Measurements from ENCODE around the gene MRC1.

The MRC1 gene

DNA sequence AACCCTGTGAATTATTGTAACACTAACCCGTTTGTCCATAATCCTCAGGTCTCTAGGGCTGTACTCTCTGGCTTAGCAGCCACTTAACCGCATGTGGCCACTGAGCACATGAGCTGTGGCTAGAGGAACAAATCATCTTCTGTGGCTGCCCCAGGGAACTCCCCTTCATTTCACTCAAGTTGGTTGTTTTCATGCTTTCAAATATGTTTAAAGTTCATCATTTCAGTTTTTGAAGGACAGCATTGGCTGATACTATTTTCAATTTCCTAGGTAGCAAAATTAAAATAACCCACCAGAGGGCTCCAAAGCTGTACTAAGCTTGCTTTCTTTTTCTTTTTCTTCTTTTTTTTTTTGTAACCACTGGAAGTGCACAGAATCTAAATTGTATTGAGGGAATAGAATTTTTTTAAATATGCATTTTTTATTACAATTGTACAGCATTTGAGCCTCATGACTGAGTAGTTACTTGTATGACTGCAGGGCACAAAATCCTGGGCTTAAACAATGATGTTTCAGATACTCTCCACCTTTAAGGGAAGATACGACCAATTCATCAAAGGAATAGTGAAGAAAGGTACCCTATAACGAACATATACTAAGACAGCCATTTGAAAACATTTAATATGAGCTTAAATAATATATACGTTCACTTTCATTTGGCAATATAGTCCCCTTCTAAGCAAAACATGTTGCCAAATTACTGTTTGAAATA, 38.6 kb downstream of the MRC1 start:
- DNase-seq (ENCODE audit: low read depth in 2 of 2): no peak

- no peak for DNase-seq (ENCODE audit: low read depth in 2 of 2)
Measured at GRCh38 chr10:17848646-17849045, 39.5 kb downstream of the MRC1 start.

DNA sequence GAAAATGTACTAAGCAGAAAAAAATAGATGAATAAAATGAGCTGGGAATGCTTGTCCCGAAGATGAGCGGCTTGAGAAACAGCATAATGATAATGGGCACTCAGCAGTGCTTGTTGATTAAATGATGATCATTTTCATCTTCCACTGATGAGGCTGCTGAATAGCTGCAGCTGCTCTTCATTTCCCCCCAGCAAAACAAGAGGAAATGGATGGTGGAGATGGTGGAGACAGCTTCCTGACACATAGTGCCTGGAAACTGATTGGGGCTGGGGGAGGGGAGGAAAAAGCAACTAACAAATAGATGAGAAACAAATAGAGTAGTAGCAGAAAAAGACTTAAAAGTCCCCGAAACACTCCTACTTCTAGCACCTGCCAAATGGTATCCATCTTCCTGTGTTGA, 41.4 kb downstream of the MRC1 start:
- no peak for DNase-seq (ENCODE audit: low read depth in 2 of 2)

GRCh38 chr10:17851611-17852010, 42.5 kb downstream of the MRC1 start:
- no peak for DNase-seq (ENCODE audit: low read depth in 2 of 2)

DNA sequence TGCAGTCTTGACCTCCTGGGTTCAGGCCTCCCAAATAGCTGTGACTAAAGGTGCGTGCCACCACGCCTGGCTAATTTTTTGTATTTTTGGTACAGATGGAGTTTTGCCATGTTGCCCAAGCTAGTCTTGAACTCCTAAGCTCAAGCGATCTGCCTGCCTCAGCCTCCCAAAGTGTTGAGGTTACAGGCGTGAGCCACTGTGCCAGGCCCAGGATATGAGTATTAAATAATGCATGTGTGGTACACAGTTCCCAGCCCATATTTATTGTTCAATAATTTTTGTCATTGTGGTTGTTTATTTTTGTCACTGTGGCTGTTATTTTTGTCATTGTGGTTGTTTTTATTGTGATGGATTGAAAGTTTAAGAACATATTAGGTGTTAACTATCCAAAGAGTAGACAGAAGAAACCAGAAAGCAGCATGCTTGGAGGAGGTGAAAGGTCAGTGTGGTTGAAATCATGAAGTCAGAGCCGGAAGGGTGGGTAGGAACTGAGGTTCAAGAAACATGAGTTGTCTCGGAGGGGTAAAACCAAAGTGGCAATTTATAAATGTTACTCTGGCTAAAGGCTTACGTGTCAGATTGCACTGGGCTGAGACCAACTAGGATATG, 45.0 kb downstream of the MRC1 start:
- no peak for DNase-seq (ENCODE audit: low read depth in 2 of 2)

- DNase-seq (ENCODE audit: low read depth in 2 of 2): no peak
Measured at GRCh38 chr10:17857040-17857439, 47.9 kb downstream of the MRC1 start.

GRCh38 chr10:17859492-17860156, 50.5 kb downstream of the MRC1 start:
- no peak for DNase-seq (ENCODE audit: low read depth in 2 of 2)

- no peak for DNase-seq (ENCODE audit: low read depth in 2 of 2)
Measured at GRCh38 chr10:17861760-17862159, 52.6 kb downstream of the MRC1 start.

DNA sequence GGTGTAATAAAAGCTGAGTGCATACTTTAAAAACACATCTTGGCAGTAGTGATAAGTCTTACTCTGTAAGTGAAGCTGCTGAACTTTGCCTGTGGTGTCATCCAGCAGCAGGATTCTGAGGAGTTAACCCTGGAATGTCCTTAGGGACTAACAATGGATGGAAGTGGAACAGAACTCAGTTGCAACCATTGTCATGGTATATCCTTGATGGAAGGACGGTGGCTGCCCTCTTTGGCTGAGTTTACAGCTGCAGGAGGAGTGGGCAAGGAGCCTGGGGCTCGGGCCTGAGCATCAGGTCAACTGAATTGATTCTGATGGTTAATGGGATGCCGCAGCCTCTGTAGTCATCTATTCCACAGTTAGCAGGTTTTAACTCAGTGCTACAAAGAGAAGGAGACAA, 56.2 kb downstream of the MRC1 start:
- no peak for DNase-seq (ENCODE audit: low read depth in 2 of 2)

DNA sequence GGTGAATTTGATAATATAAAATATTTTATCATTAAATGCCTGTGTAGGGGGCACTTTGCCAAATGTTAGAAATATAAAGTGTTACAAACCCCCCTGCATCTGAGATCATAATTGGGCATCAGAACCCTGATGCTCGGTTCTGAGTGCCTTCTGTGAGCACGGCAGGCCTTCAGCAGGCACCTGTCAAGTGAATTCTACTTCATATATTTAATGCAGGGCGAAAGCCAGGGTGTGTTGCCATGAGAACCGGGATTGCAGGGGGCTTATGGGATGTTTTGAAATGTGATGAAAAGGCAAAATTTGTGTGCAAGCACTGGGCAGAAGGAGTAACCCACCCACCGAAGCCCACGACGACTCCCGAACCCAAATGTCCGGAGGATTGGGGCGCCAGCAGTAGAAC, 57.2 kb downstream of the MRC1 start:
- DNase-seq (ENCODE audit: low read depth in 2 of 2): no peak

- no peak for DNase-seq (ENCODE audit: low read depth in 2 of 2)
Measured at GRCh38 chr10:17867056-17867455, 57.9 kb downstream of the MRC1 start.

DNA sequence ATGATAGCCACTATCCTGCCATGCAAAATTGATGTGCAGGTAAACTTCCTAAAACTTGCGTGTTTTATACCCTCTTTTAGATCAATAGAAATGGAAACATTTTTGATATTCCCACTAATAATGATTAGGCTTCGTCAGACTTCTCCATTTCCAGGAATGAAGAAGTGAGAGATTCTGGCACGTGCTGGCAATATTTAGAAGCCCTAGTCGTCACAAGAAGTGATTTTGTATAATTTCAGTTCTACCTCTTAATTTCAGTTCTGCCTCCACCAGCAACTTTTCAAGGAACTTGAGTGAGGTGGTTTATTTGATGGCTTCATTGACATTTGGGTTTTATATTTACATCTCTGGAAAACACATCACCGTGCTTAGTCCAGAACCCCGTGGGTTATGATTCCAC, 61.9 kb downstream of the MRC1 start:
- no peak for DNase-seq (ENCODE audit: low read depth in 2 of 2)

- DNase-seq (ENCODE audit: low read depth in 2 of 2): no peak
Measured at GRCh38 chr10:17872191-17873091, 63.3 kb downstream of the MRC1 start.

DNA sequence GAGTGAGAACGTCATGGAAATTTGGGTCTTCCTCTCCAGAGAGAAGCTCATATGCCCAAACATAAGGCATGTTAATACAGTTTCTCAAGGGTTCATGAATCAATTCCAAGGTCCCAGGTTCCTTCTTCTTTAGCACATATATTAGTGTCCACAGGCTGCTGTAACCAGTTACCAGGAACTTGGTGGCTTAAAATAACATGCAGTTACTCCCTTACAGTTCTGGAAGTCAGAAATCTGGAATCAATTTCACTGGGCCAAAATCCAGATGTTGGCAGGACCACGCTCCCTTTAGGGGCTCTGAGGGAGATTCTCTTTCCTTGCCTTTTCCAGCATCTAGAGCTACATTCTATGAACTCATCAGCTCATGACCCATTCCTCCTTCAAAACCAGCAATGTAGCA, 64.8 kb downstream of the MRC1 start:
- no peak for DNase-seq (ENCODE audit: low read depth in 2 of 2)

GRCh38 chr10:17877121-17877520, 68.0 kb downstream of the MRC1 start:
- no peak for DNase-seq (ENCODE audit: low read depth in 2 of 2)

- no peak for DNase-seq (ENCODE audit: low read depth in 2 of 2)
Measured at GRCh38 chr10:17878896-17879295, 69.7 kb downstream of the MRC1 start.

GRCh38 chr10:17880601-17881000, 71.5 kb downstream of the MRC1 start:
- no peak for DNase-seq (ENCODE audit: low read depth in 2 of 2)

GRCh38 chr10:17882557-17882956, 73.4 kb downstream of the MRC1 start:
- no peak for DNase-seq (ENCODE audit: low read depth in 2 of 2)

DNA sequence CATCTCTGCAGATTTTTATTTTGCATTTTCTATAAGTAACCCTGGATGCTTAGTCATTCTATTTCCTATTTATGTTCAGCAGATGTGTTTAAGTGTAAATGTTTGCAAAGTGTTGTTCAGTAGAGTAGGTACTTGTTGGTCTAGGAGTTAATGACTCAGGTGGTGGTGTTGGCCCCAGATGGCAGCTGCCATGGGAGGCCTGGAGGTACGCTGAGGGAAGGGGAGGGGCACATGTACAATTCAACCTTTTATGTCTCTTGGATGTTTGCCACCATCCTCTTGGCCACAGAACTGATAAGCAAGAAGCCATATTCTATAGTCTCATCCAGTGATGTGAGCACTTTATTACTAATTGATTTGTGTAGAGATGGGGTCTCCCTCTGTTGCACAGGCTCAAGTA, 74.5 kb downstream of the MRC1 start:
- no peak for DNase-seq (ENCODE audit: low read depth in 2 of 2)

- no peak for DNase-seq (ENCODE audit: low read depth in 2 of 2)
Measured at GRCh38 chr10:17888189-17888588, 79.0 kb downstream of the MRC1 start.

GRCh38 chr10:17891435-17891834, 82.3 kb downstream of the MRC1 start:
- no peak for DNase-seq (ENCODE audit: low read depth in 2 of 2)

DNA sequence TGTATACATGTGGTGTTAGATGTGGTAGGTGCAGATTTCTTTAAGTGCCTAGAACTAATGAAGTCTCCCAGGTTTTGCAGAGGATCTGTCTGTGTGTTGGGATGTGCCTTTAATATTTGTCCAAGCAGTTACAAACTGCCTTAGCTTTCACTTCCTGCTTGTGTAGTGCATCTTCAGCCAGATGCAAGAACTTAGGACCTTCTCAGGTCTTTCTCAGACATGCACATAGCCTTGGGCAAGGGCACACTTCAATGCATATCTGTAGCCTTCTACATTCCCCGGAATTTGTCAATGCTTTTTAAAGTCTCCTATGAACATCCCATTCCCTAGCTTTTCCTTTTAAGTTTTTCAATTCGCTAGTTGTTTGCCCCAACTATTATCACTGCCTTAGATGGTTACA, 95.4 kb downstream of the MRC1 start:
- no peak for DNase-seq (ENCODE audit: low read depth in 2 of 2)
